ENCODE results near the gene PIP4K2A. TPM values are rescaled to one million over a fixed set of nuclear protein-coding genes. Genes with fewer than 3 reads are reported as not detected.
A peak's percentile ranks its signal among the peaks of the same experiment; 100 is the strongest.

PIP4K2A gene
- total RNA-seq, 1 donor from 2014 or later, result 34.9 TPM

- Histone ChIP-seq H3K36me3 (no peaks in the 10 kb centered on the region), H3K27me3 (no peaks in the 10 kb centered on the region), H3K9me3 (no peaks in the 10 kb centered on the region), H3K4me3 (peak overlapping the region; percentile 89 to 96), H3K27ac (peak overlapping the region; percentile 90 to 92), H3K4me1 (peaks cover 0 to 24% of the 10 kb centered on the region in 2 donors)
- intact Hi-C loops (cut with DNase I), result loop anchor here (5.0 to 10.0 kb wide), 11 partner anchors 55 to 1185 kb away; partner anchors contain the start of genes DNAJC1, MSRB2 and SKIDA1
- no peak for DNase-seq (ENCODE audit: low spot score in 2 of 2)
- no peak for TF ChIP-seq CTCF (IDR thresholded peaks at IDR 0.05)
Measured at GRCh38 chr10:22712211-22712955, 2.0 kb downstream of the PIP4K2A start.

GRCh38 chr10:22711373-22711772, 3.0 kb downstream of the PIP4K2A start:
- TF ChIP-seq CTCF (IDR thresholded peaks at IDR 0.05), result no peak
- H3K4me3 ChIP-seq, result peak overlapping the region; percentile 89 to 96
- H3K9me3 ChIP-seq, result no peaks in the 10 kb centered on the region
- H3K36me3 ChIP-seq, result no peaks in the 10 kb centered on the region
- peaks cover 0 to 24% of the 10 kb centered on the region in 2 donors for H3K4me1 ChIP-seq
- H3K27ac ChIP-seq, result peak overlapping the region in 1 of 2 donors; percentile 76
- intact Hi-C loops (cut with DNase I), result loop anchor here (2.0 to 10.0 kb wide), 12 partner anchors 54 to 1184 kb away; partner anchors contain the start of genes DNAJC1, MSRB2 and SKIDA1
- H3K27me3 ChIP-seq, result no peaks in the 10 kb centered on the region
- no peak for DNase-seq (ENCODE audit: low spot score in 2 of 2)

DNA sequence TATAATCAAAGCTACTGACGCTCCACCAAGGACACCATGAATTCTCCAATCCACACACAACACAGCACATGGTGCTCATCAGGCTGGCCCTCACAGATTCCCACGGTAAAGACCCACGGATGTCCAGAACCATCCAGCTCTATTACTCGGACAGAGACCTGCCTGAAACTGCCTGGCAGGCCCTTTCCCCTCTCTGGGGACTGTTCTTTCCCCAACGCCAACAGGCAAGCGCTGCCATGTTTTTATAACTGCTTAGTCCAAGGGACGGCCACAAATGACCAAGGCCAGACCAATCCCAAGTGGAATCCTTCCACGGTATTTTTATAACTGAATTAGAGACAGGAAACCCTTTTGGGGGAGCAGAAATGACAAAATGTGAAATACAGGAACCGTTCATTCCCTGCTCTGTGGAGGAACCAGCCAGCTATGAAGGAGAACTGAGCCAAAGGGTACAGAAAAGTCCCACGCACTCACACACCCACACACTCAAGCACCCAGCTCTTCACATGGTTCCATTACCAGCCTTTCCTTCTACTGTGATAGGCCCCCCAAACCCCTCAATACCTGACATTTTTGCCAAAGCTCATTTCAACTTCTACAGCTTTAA, 4.1 kb downstream of the PIP4K2A start:
- H3K36me3 ChIP-seq, result no peaks in the 10 kb centered on the region
- no peak for TF ChIP-seq CTCF (IDR thresholded peaks at IDR 0.05)
- H3K27ac ChIP-seq, result peak overlapping the region; percentile 45 to 76
- no peak for DNase-seq (ENCODE audit: low spot score in 2 of 2)
- H3K27me3 ChIP-seq, result no peaks in the 10 kb centered on the region
- intact Hi-C loops (cut with DNase I), result loop anchor here (2.0 to 10.0 kb wide), 12 partner anchors 53 to 1183 kb away; partner anchors contain the start of genes DNAJC1, MSRB2 and SKIDA1
- H3K4me3 ChIP-seq, result peak overlapping the region; percentile 21 to 48
- H3K9me3 ChIP-seq, result no peaks in the 10 kb centered on the region
- H3K4me1 ChIP-seq, result peaks cover 0 to 24% of the 10 kb centered on the region in 2 donors

DNA sequence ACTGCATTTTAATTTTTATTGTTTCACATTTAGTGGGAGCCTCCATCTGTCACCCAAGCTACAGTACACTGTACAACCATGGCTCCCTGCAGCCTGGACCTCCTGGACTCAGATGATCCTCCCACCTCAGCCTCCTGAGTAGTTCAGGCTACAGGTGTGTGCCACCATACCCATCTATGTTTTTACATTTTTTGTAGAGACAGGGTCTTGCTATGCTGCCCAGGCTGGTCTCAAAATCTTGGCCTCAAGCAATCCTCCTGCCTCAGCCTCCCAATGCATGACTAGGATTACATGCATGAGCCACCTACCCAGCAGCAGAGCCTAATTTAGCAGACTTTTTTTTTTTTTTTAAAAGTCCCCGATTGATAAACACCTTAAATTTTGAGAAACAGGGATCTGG, 5.6 kb downstream of the PIP4K2A start:
- H3K27ac ChIP-seq, result no peak overlapping the region
- intact Hi-C loops (cut with DNase I), result no loop called here
- no peak for TF ChIP-seq CTCF (IDR thresholded peaks at IDR 0.05)
- H3K36me3 ChIP-seq, result no peaks in the 10 kb centered on the region
- H3K27me3 ChIP-seq, result no peaks in the 10 kb centered on the region
- no peak for DNase-seq (ENCODE audit: low spot score in 2 of 2)
- no peak overlapping the region for H3K4me3 ChIP-seq
- H3K9me3 ChIP-seq, result no peaks in the 10 kb centered on the region
- H3K4me1 ChIP-seq, result peaks cover 0 to 24% of the 10 kb centered on the region in 2 donors

DNA sequence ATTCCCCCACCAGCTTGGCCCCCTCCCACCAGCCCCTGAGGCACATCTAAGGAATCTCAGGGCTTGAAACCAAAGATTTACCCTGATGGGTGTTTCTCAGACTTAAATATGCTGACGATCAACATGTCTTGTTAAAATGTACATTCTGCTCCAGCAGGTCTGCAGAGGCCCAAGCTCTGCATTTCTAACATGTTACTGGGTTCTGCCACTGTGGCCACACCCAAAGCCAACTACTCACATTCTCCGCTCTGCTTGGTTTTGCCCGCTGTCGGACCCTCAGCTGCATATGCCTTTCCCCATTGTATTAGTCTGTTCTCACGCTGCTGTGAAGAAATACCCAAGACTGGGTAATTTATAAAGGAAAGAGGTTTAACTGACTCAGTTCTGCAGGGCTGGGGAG, 8.9 kb downstream of the PIP4K2A start:
- no peak overlapping the region for H3K27ac ChIP-seq
- no peaks in the 10 kb centered on the region for H3K27me3 ChIP-seq
- intact Hi-C loops (cut with DNase I), result no loop called here
- peaks cover 0 to 20% of the 10 kb centered on the region in 2 donors for H3K4me1 ChIP-seq
- no peak for DNase-seq (ENCODE audit: low spot score in 2 of 2)
- H3K4me3 ChIP-seq, result no peak overlapping the region
- H3K9me3 ChIP-seq, result no peaks in the 10 kb centered on the region
- no peaks in the 10 kb centered on the region for H3K36me3 ChIP-seq
- no peak for TF ChIP-seq CTCF (IDR thresholded peaks at IDR 0.05)
